A549 treated with DMSO at 1 μM for 4 hours (cell line): Measurements from ENCODE around the gene SKA2. TPM values are rescaled to one million over a fixed set of nuclear protein-coding genes. Genes with fewer than 3 reads are reported as not detected.

ENCODE experiments used
- total RNA-seq: library from RNA; stranded (reverse); fragments of 200-300 nt; extraction: Qiagen RNA extraction; gene quantifications from 5 replicates; pipeline ENCODE4 v1.2.3, GENCODE V29; 2022; ENCODE audit warnings: low read depth

SKA2 gene
- total RNA-seq, result 84.7 to 160 TPM (median 107 TPM) in 5 replicates

DNA sequence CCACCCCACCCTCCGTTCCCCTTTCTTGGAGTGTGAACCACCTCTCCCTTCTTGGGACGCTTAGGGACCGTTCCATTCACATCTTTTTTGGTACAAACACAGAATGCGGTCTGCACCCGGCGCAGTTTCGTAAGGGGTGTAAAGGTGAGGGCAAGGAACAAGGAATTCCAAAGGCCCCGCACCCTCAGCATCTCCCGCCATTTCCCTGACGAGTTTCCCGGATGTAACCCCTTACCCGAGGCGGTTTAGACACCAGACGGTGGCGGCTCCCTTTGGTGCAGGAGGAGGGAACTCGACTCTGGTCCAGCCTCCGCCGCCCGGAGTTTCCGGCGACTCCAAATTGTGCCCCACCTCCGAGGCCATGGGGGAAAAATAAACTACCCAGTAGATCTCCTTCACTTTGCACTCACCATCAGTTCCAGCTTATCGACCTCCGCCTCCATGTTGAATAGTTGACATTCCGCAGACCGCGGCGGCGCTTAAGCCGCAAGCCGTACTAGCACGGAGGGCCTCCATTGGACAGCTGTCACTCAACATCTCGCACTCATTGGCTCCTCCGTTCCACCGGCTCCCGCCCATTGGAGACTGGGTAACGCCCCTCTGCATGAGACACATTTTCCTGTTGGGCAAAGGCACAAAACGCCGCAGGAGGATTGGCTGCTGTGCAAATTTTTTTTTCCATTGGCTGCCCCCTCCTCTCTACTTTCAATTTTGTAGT is at the start of gene SKA2:
TSS of gene SKA2 (minus strand) at position 466 of the 718 bp plus-strand sequence. CDS start at position 443, 23 bp downstream.

GRCh38 chr17:59155439-59156177 is 622 bp upstream of the SKA2 start, which contains the start of gene PRR11:
PRR11 (plus strand) TSS chr17:59155746; CDS start chr17:59169753, 14,007 bp downstream.

DNA sequence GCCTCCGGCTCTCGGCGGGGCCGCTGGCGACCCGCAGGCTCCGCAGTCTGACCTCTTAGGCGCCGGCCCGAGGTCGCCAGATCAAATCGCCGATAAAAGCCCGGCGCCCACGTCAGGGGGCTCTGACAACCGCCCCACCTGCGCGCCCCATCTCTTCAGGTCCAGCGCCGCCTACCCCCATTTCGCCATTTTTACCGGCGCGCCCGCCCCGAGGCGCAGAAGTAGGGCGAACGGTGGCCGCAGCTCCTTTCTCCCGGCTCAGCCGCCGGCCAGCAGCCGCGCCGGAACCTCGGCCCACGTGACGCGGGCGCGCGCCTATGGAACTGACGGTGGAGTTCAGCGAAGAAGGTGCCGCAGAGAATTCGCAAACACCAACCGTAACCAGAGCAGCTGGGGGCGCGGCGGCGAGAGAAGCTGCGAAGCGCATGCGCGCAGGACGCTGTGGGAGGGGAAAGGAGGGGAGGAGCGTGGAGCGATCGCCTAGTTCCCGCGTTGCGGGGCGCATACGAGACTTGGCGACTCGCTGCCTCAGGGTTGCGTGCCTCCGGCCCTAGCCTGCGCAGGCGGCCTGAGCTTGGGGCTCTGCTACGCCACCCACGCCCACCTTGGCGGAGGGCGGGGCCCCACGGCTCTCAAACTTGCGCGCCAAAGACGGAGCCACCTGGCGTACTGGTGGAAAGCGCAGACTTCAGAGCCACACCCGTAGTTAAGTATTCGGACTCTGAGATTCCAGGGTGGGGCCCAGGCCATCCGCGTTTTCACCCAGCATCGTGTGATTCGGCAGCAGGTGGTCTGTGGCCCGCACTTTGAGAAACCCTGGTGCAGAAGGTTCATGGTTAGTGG is 48.3 kb downstream of the SKA2 start, which contains the start of gene TRIM37:
TSS of gene TRIM37 (minus strand) at position 418 of the 843 bp plus-strand sequence. CDS start 419 bp downstream, outside the sequence.

Other genes with a start within 250 kb of the SKA2 start
- 19.8 to 25.3 TPM (median 24.4 TPM) in 5 replicates for gene TRIM37, start 48.3 kb downstream of the SKA2 start, total RNA-seq
- gene PRR11, start 560 bp upstream of the SKA2 start, total RNA-seq, result 47.6 to 69.0 TPM (median 63.1 TPM) in 5 replicates
- gene SMG8, start 54.8 kb upstream of the SKA2 start, total RNA-seq, result 27.7 to 32.5 TPM (median 29.9 TPM) in 5 replicates
- 0.63 to 1.3 TPM (median 0.98 TPM) in 5 replicates for gene GDPD1, start 65.3 kb upstream of the SKA2 start, total RNA-seq
- gene YPEL2, start 176.5 kb upstream of the SKA2 start, total RNA-seq, result 1.8 to 3.7 TPM (median 3.0 TPM) in 5 replicates